Common myeloid progenitor, CD34-positive (primary cell): ENCODE data around the gene TENM4.
A peak's percentile ranks its signal among the peaks of the same experiment; 100 is the strongest.

ENCODE experiments used
- CTCF ChIA-PET: fragments of 350-600 bp; sonication (Branson Sonifier 250); formaldehyde crosslinking; loops from one replicate; lab custom pipeline; 2021; ENCODE audit warnings: antibody characterized with exemption; lab: Charles Lee
- POLR2A ChIA-PET: fragments of 350-600 bp; sonication (Branson Sonifier 250); formaldehyde crosslinking; loops from one replicate; lab custom pipeline; 2021; ENCODE audit warnings: antibody characterized with exemption; lab: Charles Lee
- DNase-seq, 3 donors: peaks; one replicate each; pipeline versions ENCODE4 v3.0.0 to v3.0.0-alpha.2; 2013
- H3K27ac ChIP-seq, 2 experiments: 1 replicate in 1 of 2; 2 replicates in 1 of 2; pipeline ENCODE4 v1.7.0; 2013; ENCODE audit warnings: inconsistent platforms in 2 of 2, low read length in 2 of 2, mild to moderate bottlenecking in 2 of 2, low read depth in 1 of 2, moderate library complexity in 1 of 2; ENCODE audit not compliant: severe bottlenecking in 2 of 2, insufficient read depth in 1 of 2, poor library complexity in 1 of 2
- H3K27me3 ChIP-seq, 5 experiments: replicated peaks in 2 of 5; 1 replicate in 3 of 5; 2 replicates in 2 of 5; pipeline versions ENCODE4 v1.6.1 to v1.7.0; 2013; ENCODE audit warnings: low read length in 4 of 5, mild to moderate bottlenecking in 2 of 5, moderate library complexity in 2 of 5, inconsistent platforms in 1 of 5; ENCODE audit not compliant: insufficient read depth in 5 of 5, control insufficient read depth in 4 of 5
- H3K36me3 ChIP-seq, 4 experiments: 1 replicate in 2 of 4; 2 replicates in 2 of 4; pipeline versions ENCODE4 v1.6.1 to v1.7.0; 2013; ENCODE audit warnings: low read length in 3 of 4, control low read depth in 1 of 4, mild to moderate bottlenecking in 1 of 4; ENCODE audit not compliant: control insufficient read depth in 4 of 4, insufficient read depth in 4 of 4
- H3K4me1 ChIP-seq, 4 experiments: 1 replicate in 3 of 4; 2 replicates in 1 of 4; pipeline versions ENCODE4 v1.6.1 to v1.7.1; 2013; ENCODE audit warnings: low read length in 3 of 4, mild to moderate bottlenecking in 3 of 4, control low read depth in 1 of 4, inconsistent platforms in 1 of 4, moderate library complexity in 1 of 4; ENCODE audit not compliant: control insufficient read depth in 4 of 4, insufficient read depth in 4 of 4; ENCODE audit errors: control extremely low read depth in 1 of 4
- H3K4me3 ChIP-seq, 7 experiments: 1 replicate in 4 of 7; 2 replicates in 3 of 7; pipeline versions ENCODE4 v1.5.1 to v1.7.0; 2013; ENCODE audit warnings: mild to moderate bottlenecking in 7 of 7, low read length in 6 of 7, moderate library complexity in 6 of 7, inconsistent platforms in 2 of 7, low read depth in 2 of 7, control low read depth in 1 of 7; ENCODE audit not compliant: insufficient read depth in 4 of 7, control insufficient read depth in 1 of 7; ENCODE audit errors: extremely low read depth in 1 of 7
- H3K9me3 ChIP-seq, 5 experiments: 1 replicate in 4 of 5; 2 replicates in 1 of 5; pipeline versions ENCODE4 v1.6.1 to v1.7.1; 2013; ENCODE audit warnings: low read length in 4 of 5, mild to moderate bottlenecking in 2 of 5, inconsistent platforms in 1 of 5, low read depth in 1 of 5, moderate library complexity in 1 of 5; ENCODE audit not compliant: control insufficient read depth in 4 of 5, insufficient read depth in 2 of 5; ENCODE audit errors: control extremely low read depth in 1 of 5
- WGBS: methylation state at CpG from one replicate; pipeline ENCODE4 v1.1.5; 2013; ENCODE audit not compliant: insufficient coverage; 5-methylcytosine and 5-hydroxymethylcytosine counted together

The TENM4 gene

DNA sequence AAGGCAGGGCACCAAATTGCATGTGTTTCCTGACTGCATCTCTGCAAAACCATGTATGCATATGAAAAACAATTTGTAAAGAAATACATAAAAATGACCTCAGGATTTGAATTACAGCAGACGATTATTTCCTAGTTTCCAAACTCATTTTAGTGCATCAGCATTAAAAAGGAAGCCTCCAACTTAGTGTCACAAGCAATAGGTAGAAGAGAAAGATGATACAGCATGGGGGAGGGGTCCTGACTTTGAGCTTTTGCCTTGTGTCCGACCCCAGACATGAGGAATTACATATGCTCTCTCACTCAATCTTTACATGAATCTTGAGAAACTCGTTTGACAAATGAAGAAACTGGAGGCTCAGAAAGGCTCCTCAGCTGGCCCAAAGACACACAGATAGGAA, 571.5 kb downstream of the TENM4 start:
- ChIA-PET POLR2A (no interaction called here), CTCF (no interaction called here)
- Histone ChIP-seq H3K27ac (no peak overlapping the region), H3K4me3 (no peak overlapping the region), H3K27me3 (peaks cover 2 to 41% (median 3%) of the 10 kb centered on the region in 5 experiments), H3K4me1 (no peaks in the 10 kb centered on the region), H3K36me3 (no peaks in the 10 kb centered on the region), H3K9me3 (no peaks in the 10 kb centered on the region)
- 35% methylated on average over 3 of the region's 3 CpGs for WGBS
- DNase-seq: no peak

DNA sequence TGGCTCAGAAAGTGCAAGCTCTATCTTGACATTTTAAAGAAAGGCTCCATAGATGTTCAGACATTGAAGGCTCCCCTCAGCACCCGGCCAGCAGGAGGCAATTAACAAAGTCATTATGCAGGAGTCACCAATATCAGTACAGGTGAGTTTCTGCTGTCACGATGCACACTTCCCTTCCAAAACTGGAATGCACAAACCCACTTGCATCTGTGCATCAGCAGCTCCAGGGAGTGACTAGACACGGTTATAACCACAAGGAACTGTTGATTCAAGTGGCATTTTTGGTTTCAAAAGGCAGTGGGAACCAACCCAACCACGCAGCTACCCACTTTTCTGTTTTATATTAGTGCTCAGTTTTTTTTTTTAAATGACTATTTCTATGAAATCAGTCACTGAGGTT, 572.3 kb downstream of the TENM4 start:
- no peak for DNase-seq
- peaks cover 2 to 41% (median 3%) of the 10 kb centered on the region in 5 experiments for H3K27me3 ChIP-seq
- H3K36me3 ChIP-seq: no peaks in the 10 kb centered on the region
- ChIA-PET POLR2A (no interaction called here), CTCF (no interaction called here)
- no peak overlapping the region for H3K27ac ChIP-seq
- WGBS: 51% methylated on average over 3 of the region's 4 CpGs
- no peaks in the 10 kb centered on the region for H3K4me1 ChIP-seq
- H3K9me3 ChIP-seq: no peaks in the 10 kb centered on the region
- H3K4me3 ChIP-seq: no peak overlapping the region

DNA sequence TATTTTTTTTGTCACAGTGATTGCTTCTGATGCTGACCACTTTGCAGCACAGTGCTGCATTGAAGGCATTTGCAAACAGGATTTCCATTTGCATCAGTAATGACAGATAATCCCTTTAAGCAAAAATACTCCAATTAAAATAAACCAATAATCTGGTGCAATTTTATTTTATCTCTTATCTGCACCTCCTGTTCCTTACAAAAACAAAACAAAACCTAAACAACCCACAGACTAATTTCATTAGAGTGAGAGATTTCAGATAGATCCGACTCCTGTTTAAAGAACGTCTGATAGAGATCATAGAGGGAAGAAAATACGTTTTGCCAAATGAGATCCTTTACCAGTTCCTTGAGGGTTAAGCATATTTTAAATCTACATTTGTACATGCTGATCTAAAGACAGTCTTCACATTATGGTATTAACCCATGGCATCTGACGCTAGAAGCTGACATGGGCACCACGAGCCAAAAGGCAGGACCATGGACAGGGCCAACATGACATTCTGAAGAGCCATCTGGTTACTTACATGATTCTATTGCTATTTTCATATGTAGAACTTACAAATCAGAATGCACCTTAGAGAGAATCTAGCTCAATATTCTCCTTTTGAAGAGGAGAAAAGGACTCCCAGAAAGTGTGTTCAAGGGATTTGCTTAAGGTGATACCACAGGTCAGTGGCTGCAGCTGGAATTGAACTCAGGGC, 580.0 kb downstream of the TENM4 start:
- 83% methylated on average over 1 of the region's 5 CpGs for WGBS
- ChIA-PET POLR2A (no interaction called here), CTCF (no interaction called here)
- H3K36me3 ChIP-seq: no peaks in the 10 kb centered on the region
- no peak overlapping the region for H3K27ac ChIP-seq
- H3K4me1 ChIP-seq: no peaks in the 10 kb centered on the region
- H3K9me3 ChIP-seq: no peaks in the 10 kb centered on the region
- peak in 2 of 3 donors; percentile 14 to 15 for DNase-seq
- no peak overlapping the region for H3K4me3 ChIP-seq
- H3K27me3 ChIP-seq: peaks cover 0 to 12% (median 4%) of the 10 kb centered on the region in 5 experiments

DNA sequence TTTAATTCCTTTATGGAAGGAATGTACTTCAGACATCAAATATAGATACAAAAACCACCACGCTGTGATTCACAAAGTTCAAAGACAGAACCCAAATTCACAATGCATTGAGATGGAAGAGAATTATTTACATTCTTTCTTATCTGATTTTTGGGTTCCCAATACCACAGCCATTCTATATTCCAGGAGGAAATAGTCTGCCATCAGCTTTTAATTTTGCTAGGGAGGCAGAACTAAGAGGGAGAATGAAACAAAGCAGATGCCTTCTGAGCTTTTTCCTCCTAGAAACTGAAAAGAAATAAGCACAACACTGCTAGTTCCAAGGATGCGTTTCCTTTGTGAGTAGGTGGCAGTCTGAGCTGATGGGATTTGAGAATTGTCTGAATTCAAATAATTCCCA, 583.1 kb downstream of the TENM4 start:
- no peak overlapping the region for H3K4me3 ChIP-seq
- H3K27me3 ChIP-seq: peaks cover 0 to 11% (median 2%) of the 10 kb centered on the region in 5 experiments
- DNase-seq: no peak
- no peaks in the 10 kb centered on the region for H3K4me1 ChIP-seq
- H3K36me3 ChIP-seq: no peaks in the 10 kb centered on the region
- no peak overlapping the region for H3K27ac ChIP-seq
- no peaks in the 10 kb centered on the region for H3K9me3 ChIP-seq
- ChIA-PET CTCF (no interaction called here), POLR2A (no interaction called here)
- 92% methylated on average over 1 of the region's 2 CpGs for WGBS

DNA sequence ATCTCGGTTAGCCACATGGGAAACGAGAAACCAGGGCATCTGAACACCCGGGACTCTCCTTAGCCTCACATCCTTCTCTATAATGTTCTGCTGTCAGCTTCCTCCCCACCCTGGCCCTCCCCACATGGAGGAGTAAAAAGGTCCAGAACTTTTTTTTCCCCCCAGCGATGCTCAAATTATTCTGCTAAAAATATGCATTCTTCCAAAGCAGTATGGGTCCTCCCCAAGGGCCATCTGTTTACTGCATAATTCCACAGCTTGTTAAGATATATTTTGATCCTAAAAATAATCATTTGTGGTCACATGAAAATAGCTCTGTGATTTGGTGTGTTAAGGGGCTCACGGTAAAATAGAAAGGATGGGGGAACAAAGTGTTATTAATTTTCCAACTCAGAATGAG, 584.6 kb downstream of the TENM4 start:
- CTCF ChIA-PET: no interaction called here
- no peaks in the 10 kb centered on the region for H3K36me3 ChIP-seq
- H3K4me3 ChIP-seq: no peak overlapping the region
- DNase-seq: no peak
- H3K27me3 ChIP-seq: peaks cover 0 to 15% (median 2%) of the 10 kb centered on the region in 5 experiments
- POLR2A ChIA-PET: no interaction called here
- 80% methylated on average over 1 of the region's 5 CpGs for WGBS
- no peaks in the 10 kb centered on the region for H3K9me3 ChIP-seq
- no peaks in the 10 kb centered on the region for H3K4me1 ChIP-seq
- no peak overlapping the region for H3K27ac ChIP-seq

DNA sequence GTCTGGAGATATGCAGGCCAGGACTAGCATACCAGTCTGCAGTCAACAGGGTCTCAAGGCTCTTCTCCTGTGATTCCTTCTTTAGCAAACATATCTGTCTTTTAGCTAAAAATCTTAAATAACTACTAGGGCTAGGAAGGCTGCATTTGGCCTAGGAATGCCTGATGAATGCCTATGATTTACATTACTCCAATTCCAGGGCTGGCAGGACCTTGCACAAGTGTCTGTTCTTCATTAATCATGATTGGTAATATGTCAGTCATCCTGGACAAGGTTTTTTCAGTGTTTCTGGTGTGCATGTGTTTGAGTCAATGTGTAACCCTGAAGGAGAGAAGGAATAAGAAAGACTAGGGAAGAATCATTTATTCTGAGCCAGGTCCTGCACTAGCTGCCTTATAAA, 585.7 kb downstream of the TENM4 start:
- no peaks in the 10 kb centered on the region for H3K36me3 ChIP-seq
- H3K4me1 ChIP-seq: no peaks in the 10 kb centered on the region
- H3K27ac ChIP-seq: no peak overlapping the region
- POLR2A ChIA-PET: no interaction called here
- no peaks in the 10 kb centered on the region for H3K9me3 ChIP-seq
- DNase-seq: no peak
- no peak overlapping the region for H3K4me3 ChIP-seq
- peaks cover 0 to 20% (median 2%) of the 10 kb centered on the region in 5 experiments for H3K27me3 ChIP-seq
- CTCF ChIA-PET: no interaction called here

DNA sequence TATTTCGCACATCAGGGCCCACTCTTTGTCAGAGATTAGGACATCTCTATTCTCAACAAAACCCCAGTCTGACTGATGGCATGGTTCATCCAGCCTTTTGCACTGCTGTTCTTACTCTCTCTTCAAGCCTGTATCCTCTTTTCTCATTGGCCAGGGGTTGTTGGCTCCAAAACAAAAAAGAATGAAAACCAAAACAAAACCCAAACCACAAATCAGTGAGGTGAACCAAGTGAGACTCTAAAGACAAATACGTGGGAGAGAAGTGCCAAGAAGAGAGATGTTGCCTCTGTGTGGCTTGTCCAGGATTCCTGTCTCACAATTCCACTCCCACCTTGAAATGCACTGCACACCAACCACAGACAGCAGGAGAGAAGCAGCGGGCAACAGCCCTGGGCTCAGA, 587.3 kb downstream of the TENM4 start:
- H3K27me3 ChIP-seq: peaks cover 0 to 20% (median 3%) of the 10 kb centered on the region in 5 experiments
- POLR2A ChIA-PET: no interaction called here
- H3K4me1 ChIP-seq: no peaks in the 10 kb centered on the region
- no peak for DNase-seq
- H3K27ac ChIP-seq: no peak overlapping the region
- H3K4me3 ChIP-seq: no peak overlapping the region
- CTCF ChIA-PET: no interaction called here
- no peaks in the 10 kb centered on the region for H3K36me3 ChIP-seq
- no peaks in the 10 kb centered on the region for H3K9me3 ChIP-seq
- WGBS: 87% methylated on average over 3 of the region's 3 CpGs
